ENCODE results near the gene RAD1. TPM values are rescaled to one million over a fixed set of nuclear protein-coding genes. Genes with fewer than 3 reads are reported as not detected.
A peak's percentile ranks its signal among the peaks of the same experiment; 100 is the strongest.

RAD1 gene, protein sequence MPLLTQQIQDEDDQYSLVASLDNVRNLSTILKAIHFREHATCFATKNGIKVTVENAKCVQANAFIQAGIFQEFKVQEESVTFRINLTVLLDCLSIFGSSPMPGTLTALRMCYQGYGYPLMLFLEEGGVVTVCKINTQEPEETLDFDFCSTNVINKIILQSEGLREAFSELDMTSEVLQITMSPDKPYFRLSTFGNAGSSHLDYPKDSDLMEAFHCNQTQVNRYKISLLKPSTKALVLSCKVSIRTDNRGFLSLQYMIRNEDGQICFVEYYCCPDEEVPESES
- total RNA-seq (10 to 100 TPM; 18.9 to 30.6 (median 20.7) TPM), total RNA-seq (16.8 to 131 (median 41.7) reads per million in 29 experiments)
- 16.9 TPM for total RNA-seq (2013)

- Histone ChIP-seq H3K4me3 (ENCODE audit: control insufficient read depth in 1 of 2, extremely low read depth in 1 of 2, low read length in 1 of 2) (peak within 1 kb of the TSS; percentile 78 to 100), H3K4me1 (ENCODE audit: control insufficient read depth in 1 of 2, extremely low read depth in 1 of 2, insufficient read depth in 2 of 2, low read length in 2 of 2) (peaks cover 20 to 21% of the 10 kb centered on the region in 2 experiments), H3K27me3 (replicated peaks in 1 of 2; ENCODE audit: control insufficient read depth in 2 of 2, extremely low read depth in 1 of 2, insufficient read depth in 2 of 2, low read length in 1 of 2) (no peaks in the 10 kb centered on the region), H3K9me3 (no peaks in the 10 kb centered on the region), H3K27ac (ENCODE audit: low read length) (peak within 1 kb of the TSS; percentile 84), H3K36me3 (ENCODE audit: control insufficient read depth in 2 of 2, extremely low read depth in 1 of 2, insufficient read depth in 1 of 2, low read length in 1 of 2) (peaks cover 5 to 26% of the 10 kb centered on the region in 2 donors)
- peaks cover 34 to 38% (median 36%) of the 10 kb centered on the region in 3 donors for H3K4me1 Mint-ChIP-seq
- peak within 1 kb of the TSS in 1 of 3 donors; percentile 61 for H3K4me3 Mint-ChIP-seq
- H3K9me3 Mint-ChIP-seq, result no peaks in the 10 kb centered on the region
- no peaks in the 10 kb centered on the region for H3K27me3 Mint-ChIP-seq
- WGBS (ENCODE audit: insufficient coverage), result under 1% methylated on average over 66 of the region's 67 CpGs
- DNase-seq (peak; percentile 82 to 96 (median 91)), ATAC-seq (replicated peaks in 1 of 4) (peak; percentile 96 to 99 (median 98))
- H3K27ac Mint-ChIP-seq, result no peak within 1 kb of the TSS
- CTCF ChIA-PET, result interaction anchor here in 1 of 2 donors (0.6 to 3.2 kb wide), 9 partner anchors 9 to 1012 kb away, joined by 3 to 19 read pairs (median 3); partner anchors contain the start of genes DNAJC21 and TTC23L
- POLR2A ChIA-PET, result interaction anchor here (0.6 to 4.0 kb wide), 7 partner anchors 9 to 943 kb away, joined by 3 to 78 read pairs (median 3); partner anchors contain the start of gene DNAJC21 (in 2 of the 2)
- peaks cover 14% of the 10 kb centered on the region for H3K36me3 Mint-ChIP-seq
Observed at GRCh38 chr5:34915139-34915855, at the start of gene RAD1, which contains the start of gene BRIX1. Gene RAD1 (minus strand): TSS chr5:34915504. CDS start chr5:34914892, 612 bp downstream. Gene BRIX1 (plus strand): TSS chr5:34915711. CDS start chr5:34915739, 28 bp downstream.

GRCh38 chr5:34959323-34959722, 44.0 kb upstream of the RAD1 start:
- DNase-seq (no peak), ATAC-seq (replicated peaks in 1 of 4) (peak in 1 of 4 experiments; percentile 37)
- H3K4me3 Mint-ChIP-seq, result no peak overlapping the region
- peaks cover 17% of the 10 kb centered on the region for H3K36me3 Mint-ChIP-seq
- Histone ChIP-seq H3K27ac (ENCODE audit: low read length) (no peak overlapping the region), H3K27me3 (replicated peaks in 1 of 2; ENCODE audit: control insufficient read depth in 2 of 2, extremely low read depth in 1 of 2, insufficient read depth in 2 of 2, low read length in 1 of 2) (no peaks in the 10 kb centered on the region), H3K36me3 (ENCODE audit: control insufficient read depth in 2 of 2, extremely low read depth in 1 of 2, insufficient read depth in 1 of 2, low read length in 1 of 2) (peaks cover 0 to 3% of the 10 kb centered on the region in 2 donors), H3K4me3 (ENCODE audit: control insufficient read depth in 1 of 2, extremely low read depth in 1 of 2, low read length in 1 of 2) (no peak overlapping the region), H3K4me1 (ENCODE audit: control insufficient read depth in 1 of 2, extremely low read depth in 1 of 2, insufficient read depth in 2 of 2, low read length in 2 of 2) (no peaks in the 10 kb centered on the region), H3K9me3 (no peaks in the 10 kb centered on the region)
- POLR2A ChIA-PET, result interaction anchor here in 1 of 2 donors (0.6 kb wide), 1 partner anchor 677 kb away, joined by 8 read pairs; no protein-coding TSS in a partner anchor
- no CpG with 5 or more reads among the region's 1 CpG for WGBS (ENCODE audit: insufficient coverage)
- H3K9me3 Mint-ChIP-seq, result no peaks in the 10 kb centered on the region
- H3K27ac Mint-ChIP-seq, result peak overlapping the region in 1 of 2 donors; percentile 44
- H3K4me1 Mint-ChIP-seq, result peaks cover 0 to 11% (median 8%) of the 10 kb centered on the region in 3 donors
- CTCF ChIA-PET, result no interaction called here
- H3K27me3 Mint-ChIP-seq, result no peaks in the 10 kb centered on the region

- 75% methylated on average over 2 of the region's 5 CpGs for WGBS (ENCODE audit: insufficient coverage)
- POLR2A ChIA-PET, result no interaction called here
Observed at GRCh38 chr5:34957857-34958690, 42.8 kb upstream of the RAD1 start.

DNA sequence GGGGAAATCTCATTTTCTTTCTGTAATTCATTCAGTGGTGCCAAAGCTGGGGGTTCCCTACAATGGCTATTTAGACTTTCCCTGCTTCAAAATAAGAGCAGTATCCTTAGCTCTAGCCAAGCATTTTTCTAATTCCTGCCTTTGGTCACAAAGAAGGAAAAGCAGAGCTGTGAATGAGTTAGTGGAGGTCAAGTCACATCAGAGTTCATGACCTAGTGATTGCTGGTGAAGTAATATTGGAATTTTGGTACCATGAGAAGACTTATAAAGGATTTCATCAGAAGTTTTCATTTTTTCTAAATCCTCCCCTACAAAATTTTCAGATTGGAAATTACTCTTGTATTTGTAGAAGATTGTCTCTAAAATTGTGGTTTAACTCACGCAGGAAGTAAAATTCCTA, 42.0 kb upstream of the RAD1 start:
- Mint-ChIP-seq H3K27ac (no peak overlapping the region), H3K36me3 (peaks cover 21% of the 10 kb centered on the region), H3K27me3 (no peaks in the 10 kb centered on the region), H3K4me3 (no peak overlapping the region), H3K4me1 (peaks cover 0 to 11% (median 8%) of the 10 kb centered on the region in 3 donors), H3K9me3 (no peaks in the 10 kb centered on the region)
- Histone ChIP-seq H3K4me1 (ENCODE audit: control insufficient read depth in 1 of 2, extremely low read depth in 1 of 2, insufficient read depth in 2 of 2, low read length in 2 of 2) (no peaks in the 10 kb centered on the region), H3K27me3 (replicated peaks in 1 of 2; ENCODE audit: control insufficient read depth in 2 of 2, extremely low read depth in 1 of 2, insufficient read depth in 2 of 2, low read length in 1 of 2) (no peaks in the 10 kb centered on the region), H3K36me3 (ENCODE audit: control insufficient read depth in 2 of 2, extremely low read depth in 1 of 2, insufficient read depth in 1 of 2, low read length in 1 of 2) (peaks cover 0 to 11% of the 10 kb centered on the region in 2 donors), H3K9me3 (no peaks in the 10 kb centered on the region), H3K4me3 (ENCODE audit: control insufficient read depth in 1 of 2, extremely low read depth in 1 of 2, low read length in 1 of 2) (no peak overlapping the region), H3K27ac (ENCODE audit: low read length) (no peak overlapping the region)
- no peak for DNase-seq
- WGBS (ENCODE audit: insufficient coverage), result no CpG with 5 or more reads among the region's 1 CpG
- CTCF ChIA-PET, result no interaction called here
- no peak for ATAC-seq (replicated peaks in 1 of 4)
- POLR2A ChIA-PET, result no interaction called here

More at GRCh38 chr5:34957857-34958690, 42.8 kb upstream of the RAD1 start:
- no peak overlapping the region for H3K27ac ChIP-seq (ENCODE audit: low read length)
- peaks cover 19% of the 10 kb centered on the region for H3K36me3 Mint-ChIP-seq
- H3K27me3 ChIP-seq (replicated peaks in 1 of 2; ENCODE audit: control insufficient read depth in 2 of 2, extremely low read depth in 1 of 2, insufficient read depth in 2 of 2, low read length in 1 of 2), result no peaks in the 10 kb centered on the region
- H3K9me3 ChIP-seq, result no peaks in the 10 kb centered on the region
- no peaks in the 10 kb centered on the region for H3K4me1 ChIP-seq (ENCODE audit: control insufficient read depth in 1 of 2, extremely low read depth in 1 of 2, insufficient read depth in 2 of 2, low read length in 2 of 2)
- peak overlapping the region; percentile 30 to 47 for H3K27ac Mint-ChIP-seq
- peaks cover 0 to 11% (median 8%) of the 10 kb centered on the region in 3 donors for H3K4me1 Mint-ChIP-seq
- H3K4me3 Mint-ChIP-seq, result no peak overlapping the region
- peak in 3 of 35 experiments; percentile 2 to 25 (median 3) for DNase-seq
- H3K27me3 Mint-ChIP-seq, result no peaks in the 10 kb centered on the region
- CTCF ChIA-PET, result no interaction called here
- H3K9me3 Mint-ChIP-seq, result no peaks in the 10 kb centered on the region
- ATAC-seq (replicated peaks in 1 of 4), result peak in 3 of 4 experiments; percentile 40 to 66 (median 63)
- no peak overlapping the region for H3K4me3 ChIP-seq (ENCODE audit: control insufficient read depth in 1 of 2, extremely low read depth in 1 of 2, low read length in 1 of 2)
- H3K36me3 ChIP-seq (ENCODE audit: control insufficient read depth in 2 of 2, extremely low read depth in 1 of 2, insufficient read depth in 1 of 2, low read length in 1 of 2), result peaks cover 0 to 8% of the 10 kb centered on the region in 2 donors

- Histone ChIP-seq H3K36me3 (ENCODE audit: control insufficient read depth in 2 of 2, extremely low read depth in 1 of 2, insufficient read depth in 1 of 2, low read length in 1 of 2) (peaks cover 0 to 63% of the 10 kb centered on the region in 2 donors), H3K9me3 (no peaks in the 10 kb centered on the region), H3K4me3 (ENCODE audit: control insufficient read depth in 1 of 2, extremely low read depth in 1 of 2, low read length in 1 of 2) (no peak overlapping the region), H3K4me1 (ENCODE audit: control insufficient read depth in 1 of 2, extremely low read depth in 1 of 2, insufficient read depth in 2 of 2, low read length in 2 of 2) (no peaks in the 10 kb centered on the region), H3K27me3 (replicated peaks in 1 of 2; ENCODE audit: control insufficient read depth in 2 of 2, extremely low read depth in 1 of 2, insufficient read depth in 2 of 2, low read length in 1 of 2) (no peaks in the 10 kb centered on the region), H3K27ac (ENCODE audit: low read length) (no peak overlapping the region)
- H3K4me3 Mint-ChIP-seq, result no peak overlapping the region
- no peak overlapping the region for H3K27ac Mint-ChIP-seq
- ChIA-PET POLR2A (interaction anchor here in 1 of 2 donors (0.9 kb wide), 1 partner anchor 41 kb away, joined by 3 read pairs; no protein-coding TSS in a partner anchor), CTCF (no interaction called here)
- no peaks in the 10 kb centered on the region for H3K9me3 Mint-ChIP-seq
- whole genome bisulfite sequencing (ENCODE audit: insufficient coverage), result 100% methylated on average over 4 of the region's 11 CpGs
- H3K36me3 Mint-ChIP-seq, result peaks cover 44% of the 10 kb centered on the region
- no peaks in the 10 kb centered on the region for H3K27me3 Mint-ChIP-seq
- H3K4me1 Mint-ChIP-seq, result no peaks in the 10 kb centered on the region
- DNase-seq, result no peak
- ATAC-seq (replicated peaks in 1 of 4), result no peak
Observed at GRCh38 chr5:34944460-34945047, 29.2 kb upstream of the RAD1 start.

Data from T-cell (primary cell).